HEK293 (cell line): ENCODE measurements around the gene NRG2.

Experiments used
- CTCF ChIA-PET: fragments of 350-600 bp; formaldehyde crosslinking; extraction: SDS; loops from one replicate; lab custom pipeline; 2021; ENCODE audit warnings: antibody characterized with exemption; lab: Yijun Ruan, JAX
- POLR2A ChIA-PET: fragments of 300-600 bp; formaldehyde crosslinking; extraction: SDS; loops from one replicate; lab custom pipeline; 2020; ENCODE audit warnings: antibody characterized with exemption, inconsistent platforms; lab: Yijun Ruan, JAX
- H3K27ac ChIP-seq: fragments of 200-500 bp; sonication (Bioruptor generic); 2 replicates; pipeline ENCODE4 v1.5.1; 2014; ENCODE audit warnings: low read depth, low read length, control low read depth, inconsistent platforms; ENCODE audit errors: extremely low read depth
- H3K36me3 ChIP-seq, 2 experiments: fragments of 200-500 bp in 1 of 2; sonication (Bioruptor generic) in 1 of 2; 1 replicate in 1 of 2; 2 replicates in 1 of 2; pipeline ENCODE4 v1.5.1; 2014 to 2017; ENCODE audit warnings: inconsistent platforms in 2 of 2, low read length in 2 of 2; ENCODE audit not compliant: control insufficient read depth in 2 of 2, insufficient read depth in 1 of 2
- H3K4me1 ChIP-seq: fragments of 200-500 bp; sonication (Bioruptor generic); 2 replicates; pipeline ENCODE4 v1.5.1; 2014; ENCODE audit warnings: mild to moderate bottlenecking, low read length, inconsistent platforms; ENCODE audit not compliant: control insufficient read depth, insufficient read depth
- H3K4me3 ChIP-seq: 2 replicates; pipeline ENCODE4 v1.5.1; 2011; ENCODE audit warnings: low read depth, mild to moderate bottlenecking, control low read depth, low read length, moderate library complexity
- H3K9me3 ChIP-seq: fragments of 200-500 bp; sonication (Bioruptor generic); 2 replicates; pipeline ENCODE4 v1.5.1; 2014; ENCODE audit warnings: low read depth, low read length, inconsistent platforms; ENCODE audit not compliant: control insufficient read depth, insufficient read depth
- EGR2 ChIP-seq: fragments of 450-650 bp; formaldehyde crosslinking; IDR thresholded peaks from 2 replicates; pipeline ENCODE4 v1.5.1; 2016; ENCODE audit warnings: low read depth, missing biosample characterization, missing genetic modification characterization
- HOXC10 ChIP-seq: sonication (generic); formaldehyde crosslinking; IDR thresholded peaks from 2 replicates; pipeline ENCODE4 v1.8.1; 2023; ENCODE audit warnings: mild to moderate bottlenecking, missing genetic modification reagents
- KLF7 ChIP-seq: fragments of 450-650 bp; formaldehyde crosslinking; IDR thresholded peaks from 2 replicates; pipeline ENCODE4 v1.5.1; 2016; ENCODE audit warnings: missing biosample characterization, missing genetic modification characterization, borderline replicate concordance
- MZF1 ChIP-seq: fragments of 450-650 bp; formaldehyde crosslinking; IDR thresholded peaks from 2 replicates; pipeline ENCODE4 v1.5.1; 2017; ENCODE audit warnings: missing biosample characterization, missing genetic modification characterization, borderline replicate concordance
- PRDM1 ChIP-seq: fragments of 450-650 bp; formaldehyde crosslinking; IDR thresholded peaks from 2 replicates; pipeline ENCODE4; 2016; ENCODE audit warnings: missing biosample characterization, missing genetic modification characterization
- SCRT1 ChIP-seq: fragments of 450-650 bp; formaldehyde crosslinking; IDR thresholded peaks from 2 replicates; pipeline ENCODE4 v1.5.1; 2016; ENCODE audit warnings: missing biosample characterization, missing genetic modification characterization, borderline replicate concordance
- SCRT2 ChIP-seq: fragments of 450-650 bp; formaldehyde crosslinking; IDR thresholded peaks from 2 replicates; pipeline ENCODE4 v1.5.1; 2016; ENCODE audit warnings: missing biosample characterization, missing genetic modification characterization
- TRIM28 ChIP-seq: IDR thresholded peaks from 2 replicates; pipeline ENCODE4 v1.6.1; 2011; ENCODE audit warnings: low read length, control low read depth, borderline replicate concordance
- ZFHX2 ChIP-seq: fragments of 450-650 bp; formaldehyde crosslinking; conservative IDR thresholded peaks from 2 replicates; pipeline ENCODE4 v1.5.1; 2016; ENCODE audit warnings: missing biosample characterization, missing genetic modification characterization
- ZFP69B ChIP-seq: fragments of 450-650 bp; formaldehyde crosslinking; IDR thresholded peaks from 2 replicates; pipeline ENCODE4 v1.5.1; 2016; ENCODE audit warnings: missing biosample characterization, missing genetic modification characterization
- ZNF112 ChIP-seq: fragments of 450-650 bp; formaldehyde crosslinking; IDR thresholded peaks from 2 replicates; pipeline ENCODE4 v1.5.0; 2017; ENCODE audit warnings: missing biosample characterization, missing genetic modification characterization
- ZNF121 ChIP-seq: fragments of 450-650 bp; formaldehyde crosslinking; IDR thresholded peaks from 2 replicates; pipeline ENCODE4 v1.5.1; 2016; ENCODE audit warnings: missing biosample characterization, missing genetic modification characterization
- ZNF132 ChIP-seq: fragments of 450-650 bp; formaldehyde crosslinking; IDR thresholded peaks from 2 replicates; pipeline ENCODE4 v1.5.1; 2017; ENCODE audit warnings: missing biosample characterization, missing genetic modification characterization, borderline replicate concordance
- ZNF146 ChIP-seq: fragments of 450-650 bp; formaldehyde crosslinking; IDR thresholded peaks from 2 replicates; pipeline ENCODE4 v1.5.1; 2016; ENCODE audit warnings: missing biosample characterization, missing genetic modification characterization
- ZNF16 ChIP-seq: fragments of 450-650 bp; formaldehyde crosslinking; IDR thresholded peaks from 2 replicates; pipeline ENCODE4 v1.5.1; 2016; ENCODE audit warnings: low read depth, missing biosample characterization, missing genetic modification characterization
- ZNF175 ChIP-seq: fragments of 450-650 bp; formaldehyde crosslinking; IDR thresholded peaks from 2 replicates; pipeline ENCODE4 v1.5.1; 2016; ENCODE audit warnings: missing biosample characterization, missing genetic modification characterization
- ZNF2 ChIP-seq: fragments of 450-650 bp; formaldehyde crosslinking; IDR thresholded peaks from 2 replicates; pipeline ENCODE4 v1.5.1; 2016; ENCODE audit warnings: missing biosample characterization, missing genetic modification characterization
- ZNF221 ChIP-seq: fragments of 450-650 bp; formaldehyde crosslinking; IDR thresholded peaks from 2 replicates; pipeline ENCODE4 v1.5.1; 2017; ENCODE audit warnings: missing biosample characterization, missing genetic modification characterization, borderline replicate concordance
- ZNF266 ChIP-seq: fragments of 450-650 bp; formaldehyde crosslinking; IDR thresholded peaks from 2 replicates; pipeline ENCODE4 v1.5.1; 2016; ENCODE audit warnings: missing biosample characterization, missing genetic modification characterization, low read depth
- ZNF302 ChIP-seq: fragments of 450-650 bp; formaldehyde crosslinking; IDR thresholded peaks from 2 replicates; pipeline ENCODE4 v1.5.1; 2016; ENCODE audit warnings: missing biosample characterization, missing genetic modification characterization, low read depth
- ZNF324 ChIP-seq: fragments of 450-650 bp; formaldehyde crosslinking; IDR thresholded peaks from 2 replicates; pipeline ENCODE4 v1.5.1; 2016; ENCODE audit warnings: missing biosample characterization, missing genetic modification characterization
- ZNF394 ChIP-seq: fragments of 450-650 bp; formaldehyde crosslinking; IDR thresholded peaks from 2 replicates; pipeline ENCODE4 v1.5.1; 2016; ENCODE audit warnings: missing biosample characterization, missing genetic modification characterization, mild to moderate bottlenecking, moderate library complexity, borderline replicate concordance
- ZNF571 ChIP-seq: fragments of 450-650 bp; formaldehyde crosslinking; IDR thresholded peaks from 2 replicates; pipeline ENCODE4 v1.5.0; 2017; ENCODE audit warnings: missing biosample characterization, missing genetic modification characterization
- ZNF600 ChIP-seq: fragments of 450-650 bp; formaldehyde crosslinking; IDR thresholded peaks from 2 replicates; pipeline ENCODE4 v1.5.1; 2016; ENCODE audit warnings: missing biosample characterization, missing genetic modification characterization
- ZNF624 ChIP-seq: fragments of 450-650 bp; formaldehyde crosslinking; IDR thresholded peaks from 2 replicates; pipeline ENCODE4 v1.5.1; 2017; ENCODE audit warnings: missing biosample characterization, missing genetic modification characterization
- ZNF658 ChIP-seq: fragments of 450-650 bp; formaldehyde crosslinking; IDR thresholded peaks from 2 replicates; pipeline ENCODE4; 2016; ENCODE audit warnings: missing biosample characterization, missing genetic modification characterization
- ZNF677 ChIP-seq: fragments of 450-650 bp; IDR thresholded peaks from 2 replicates; pipeline ENCODE4 v1.5.0; 2018; ENCODE audit warnings: missing biosample characterization, mild to moderate bottlenecking, missing genetic modification characterization, moderate library complexity
- TF ChIP-seq, protein P1 (sequence below): fragments of 450-650 bp; formaldehyde crosslinking; IDR thresholded peaks from 2 replicates; pipeline ENCODE4 v1.5.1; 2016; ENCODE audit warnings: missing biosample characterization, missing genetic modification characterization
- TF ChIP-seq, protein P2 (sequence below): fragments of 450-650 bp; formaldehyde crosslinking; IDR thresholded peaks from 2 replicates; pipeline ENCODE4 v1.5.1; 2017; ENCODE audit warnings: missing biosample characterization, missing genetic modification characterization
- TF ChIP-seq, protein P3 (sequence below): fragments of 450-650 bp; formaldehyde crosslinking; IDR thresholded peaks from 2 replicates; pipeline ENCODE4 v1.5.1; 2016; ENCODE audit warnings: missing biosample characterization, missing genetic modification characterization

The NRG2 gene

DNA sequence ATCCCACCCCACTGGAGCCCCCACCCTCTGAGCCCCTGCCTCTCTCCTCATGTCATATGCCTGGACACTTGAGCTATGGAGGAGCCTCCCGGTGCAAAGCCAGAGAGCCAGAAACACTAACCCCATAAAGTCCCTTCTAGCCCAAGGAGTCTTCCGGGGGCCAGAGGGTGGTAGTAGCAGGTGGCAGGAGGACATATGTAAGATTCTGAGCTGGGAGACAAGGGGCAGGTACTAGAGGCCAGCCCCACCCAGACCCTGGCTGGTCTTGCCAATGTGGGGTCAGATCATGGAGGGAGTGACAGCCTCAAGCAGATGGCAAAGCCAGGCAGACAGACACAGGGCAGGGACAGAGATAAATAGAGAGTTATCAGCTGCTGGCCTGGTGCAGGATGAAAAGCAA, 184.1 kb downstream of the NRG2 start:
- H3K27ac ChIP-seq, result no peak overlapping the region
- peaks cover 0 to 3% of the 10 kb centered on the region in 2 experiments; a peak in 1 of 3 replicates for H3K36me3 ChIP-seq
- TF ChIP-seq ZNF112 (tag by site-specific recombination), result no peak
- TF ChIP-seq ZNF658 (tag by site-specific recombination), result no peak
- no peak for TF ChIP-seq MZF1 (tag by site-specific recombination)
- no peak for TF ChIP-seq ZNF266 (tag by site-specific recombination)
- TF ChIP-seq, protein P1, sequence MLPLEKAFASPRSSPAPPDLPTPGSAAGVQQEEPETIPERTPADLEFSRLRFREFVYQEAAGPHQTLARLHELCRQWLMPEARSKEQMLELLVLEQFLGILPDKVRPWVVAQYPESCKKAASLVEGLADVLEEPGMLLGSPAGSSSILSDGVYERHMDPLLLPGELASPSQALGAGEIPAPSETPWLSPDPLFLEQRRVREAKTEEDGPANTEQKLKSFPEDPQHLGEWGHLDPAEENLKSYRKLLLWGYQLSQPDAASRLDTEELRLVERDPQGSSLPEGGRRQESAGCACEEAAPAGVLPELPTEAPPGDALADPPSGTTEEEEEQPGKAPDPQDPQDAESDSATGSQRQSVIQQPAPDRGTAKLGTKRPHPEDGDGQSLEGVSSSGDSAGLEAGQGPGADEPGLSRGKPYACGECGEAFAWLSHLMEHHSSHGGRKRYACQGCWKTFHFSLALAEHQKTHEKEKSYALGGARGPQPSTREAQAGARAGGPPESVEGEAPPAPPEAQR (tag by site-specific recombination), result no peak
- H3K4me1 ChIP-seq, result no peaks in the 10 kb centered on the region
- CTCF ChIA-PET, result interaction anchor here (0.6 to 4.3 kb wide), 3 partner anchors 71 to 1252 kb away, joined by 6 to 19 read pairs (median 9); no protein-coding TSS in a partner anchor
- no peak overlapping the region for H3K4me3 ChIP-seq
- POLR2A ChIA-PET, result no interaction called here
- H3K9me3 ChIP-seq, result no peaks in the 10 kb centered on the region

DNA sequence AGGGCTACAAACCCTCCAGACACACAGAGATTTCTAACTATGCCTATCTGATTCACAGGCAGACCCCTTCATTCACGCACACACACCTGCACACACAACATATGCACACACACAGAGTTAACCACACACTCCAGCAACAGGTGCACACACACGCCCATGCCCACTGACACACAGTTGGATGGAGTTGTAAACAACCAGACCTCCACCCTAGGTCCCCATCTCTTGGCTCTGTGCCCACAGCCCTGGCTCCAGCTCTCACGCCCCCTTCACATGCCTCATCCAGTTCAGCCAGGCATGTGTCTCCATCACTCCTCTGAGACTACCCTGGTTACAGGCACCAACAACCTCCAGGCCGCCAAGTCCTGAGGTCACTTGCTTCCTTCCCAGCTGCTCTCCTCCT, 186.4 kb downstream of the NRG2 start:
- H3K4me1 ChIP-seq, result no peaks in the 10 kb centered on the region
- POLR2A ChIA-PET, result no interaction called here
- CTCF ChIA-PET, result interaction anchor here (1.5 to 4.3 kb wide), 2 partner anchors 12 to 112 kb away, joined by 4 to 19 read pairs; no protein-coding TSS in a partner anchor
- H3K4me3 ChIP-seq, result no peak overlapping the region
- TF ChIP-seq EGR2 (tag by site-specific recombination) (no peak), ZNF324 (no peak), ZNF624 (tag by site-specific recombination) (no peak), SCRT2 (tag by site-specific recombination) (peak; percentile 96), ZNF600 (tag by site-specific recombination) (no peak), HOXC10 (no peak), ZNF175 (tag by site-specific recombination) (no peak), ZNF146 (tag by site-specific recombination) (no peak), ZNF121 (no peak), TRIM28 (no peak), ZNF394 (tag by site-specific recombination) (no peak), PRDM1 (no peak), ZFP69B (no peak), ZNF571 (tag by site-specific recombination) (no peak), SCRT1 (tag by site-specific recombination) (peak; percentile 91), ZNF16 (tag by site-specific recombination) (no peak), KLF7 (tag by site-specific recombination) (no peak), ZNF302 (tag by site-specific recombination) (no peak), ZNF132 (tag by site-specific recombination) (no peak), ZNF677 (tag by site-specific recombination) (no peak), ZNF221 (tag by site-specific recombination) (no peak), ZFHX2 (tag by site-specific recombination) (peak; percentile 19; the same call in 1 of the 2 replicates), ZNF2 (tag by site-specific recombination) (no peak)
- TF ChIP-seq, protein P2, sequence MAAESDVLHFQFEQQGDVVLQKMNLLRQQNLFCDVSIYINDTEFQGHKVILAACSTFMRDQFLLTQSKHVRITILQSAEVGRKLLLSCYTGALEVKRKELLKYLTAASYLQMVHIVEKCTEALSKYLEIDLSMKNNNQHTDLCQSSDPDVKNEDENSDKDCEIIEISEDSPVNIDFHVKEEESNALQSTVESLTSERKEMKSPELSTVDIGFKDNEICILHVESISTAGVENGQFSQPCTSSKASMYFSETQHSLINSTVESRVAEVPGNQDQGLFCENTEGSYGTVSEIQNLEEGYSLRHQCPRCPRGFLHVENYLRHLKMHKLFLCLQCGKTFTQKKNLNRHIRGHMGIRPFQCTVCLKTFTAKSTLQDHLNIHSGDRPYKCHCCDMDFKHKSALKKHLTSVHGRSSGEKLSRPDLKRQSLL (tag by site-specific recombination), result no peak
- TF ChIP-seq, protein P3, sequence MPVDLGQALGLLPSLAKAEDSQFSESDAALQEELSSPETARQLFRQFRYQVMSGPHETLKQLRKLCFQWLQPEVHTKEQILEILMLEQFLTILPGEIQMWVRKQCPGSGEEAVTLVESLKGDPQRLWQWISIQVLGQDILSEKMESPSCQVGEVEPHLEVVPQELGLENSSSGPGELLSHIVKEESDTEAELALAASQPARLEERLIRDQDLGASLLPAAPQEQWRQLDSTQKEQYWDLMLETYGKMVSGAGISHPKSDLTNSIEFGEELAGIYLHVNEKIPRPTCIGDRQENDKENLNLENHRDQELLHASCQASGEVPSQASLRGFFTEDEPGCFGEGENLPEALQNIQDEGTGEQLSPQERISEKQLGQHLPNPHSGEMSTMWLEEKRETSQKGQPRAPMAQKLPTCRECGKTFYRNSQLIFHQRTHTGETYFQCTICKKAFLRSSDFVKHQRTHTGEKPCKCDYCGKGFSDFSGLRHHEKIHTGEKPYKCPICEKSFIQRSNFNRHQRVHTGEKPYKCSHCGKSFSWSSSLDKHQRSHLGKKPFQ (tag by site-specific recombination), result no peak
- TF ChIP-seq, all 188 proteins: peak for 3
- Histone ChIP-seq H3K36me3 (peaks cover 0 to 10% of the 10 kb centered on the region in 2 experiments; a peak in 1 of 3 replicates), H3K9me3 (no peaks in the 10 kb centered on the region), H3K27ac (no peak overlapping the region)
